Measurements from ENCODE around the gene IRAK2. TPM values are rescaled to one million over a fixed set of nuclear protein-coding genes. Genes with fewer than 3 reads are reported as not detected.
A peak's percentile ranks its signal among the peaks of the same experiment; 100 is the strongest.

Gene IRAK2
- total RNA-seq, 6 donors from 2014 or later, result 3.1 to 10.2 (median 7.1) TPM

DNA sequence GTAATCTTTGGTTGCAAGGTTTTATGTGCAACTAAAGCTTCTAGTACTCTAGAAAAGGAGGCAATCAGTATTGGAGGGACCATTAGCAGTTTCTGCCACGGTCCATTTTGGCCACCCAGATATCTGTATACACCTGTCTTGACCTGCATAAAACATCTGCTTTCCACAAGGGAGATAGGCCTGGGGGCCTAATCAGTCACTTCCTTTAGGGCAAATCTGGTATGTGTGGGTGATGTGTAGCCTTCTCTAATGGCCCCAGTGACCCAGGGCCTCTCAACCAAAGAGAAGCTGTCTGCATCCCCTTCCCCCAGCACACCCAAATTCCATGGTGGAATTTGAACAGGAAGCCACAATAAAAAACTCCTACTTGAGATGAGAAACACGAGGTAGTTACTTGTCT is 19.5 kb downstream of the IRAK2 start:
- no peak for TF ChIP-seq POLR2AphosphoS5 (IDR thresholded peaks at IDR 0.05)
- TF ChIP-seq EP300 (IDR thresholded peaks at IDR 0.05), result no peak
- TF ChIP-seq, protein P1, sequence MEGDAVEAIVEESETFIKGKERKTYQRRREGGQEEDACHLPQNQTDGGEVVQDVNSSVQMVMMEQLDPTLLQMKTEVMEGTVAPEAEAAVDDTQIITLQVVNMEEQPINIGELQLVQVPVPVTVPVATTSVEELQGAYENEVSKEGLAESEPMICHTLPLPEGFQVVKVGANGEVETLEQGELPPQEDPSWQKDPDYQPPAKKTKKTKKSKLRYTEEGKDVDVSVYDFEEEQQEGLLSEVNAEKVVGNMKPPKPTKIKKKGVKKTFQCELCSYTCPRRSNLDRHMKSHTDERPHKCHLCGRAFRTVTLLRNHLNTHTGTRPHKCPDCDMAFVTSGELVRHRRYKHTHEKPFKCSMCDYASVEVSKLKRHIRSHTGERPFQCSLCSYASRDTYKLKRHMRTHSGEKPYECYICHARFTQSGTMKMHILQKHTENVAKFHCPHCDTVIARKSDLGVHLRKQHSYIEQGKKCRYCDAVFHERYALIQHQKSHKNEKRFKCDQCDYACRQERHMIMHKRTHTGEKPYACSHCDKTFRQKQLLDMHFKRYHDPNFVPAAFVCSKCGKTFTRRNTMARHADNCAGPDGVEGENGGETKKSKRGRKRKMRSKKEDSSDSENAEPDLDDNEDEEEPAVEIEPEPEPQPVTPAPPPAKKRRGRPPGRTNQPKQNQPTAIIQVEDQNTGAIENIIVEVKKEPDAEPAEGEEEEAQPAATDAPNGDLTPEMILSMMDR (IDR thresholded peaks at IDR 0.05), result no peak
- Histone ChIP-seq H3K36me3 (peaks cover 0 to 15% (median 3%) of the 10 kb centered on the region in 4 donors), H3K27ac (no peak overlapping the region), H3K27me3 (no peaks in the 10 kb centered on the region), H3K4me1 (peaks cover 28 to 39% (median 32%) of the 10 kb centered on the region in 4 donors), H3K4me3 (no peak overlapping the region), H3K9me3 (no peaks in the 10 kb centered on the region)
- DNase-seq, result no peak
- no peak for ATAC-seq (ENCODE audit: low FRiP score in 2 of 2)
- WGBS, 2 donors, result 67 to 70% methylated on average over 2 of the region's 2 CpGs

- WGBS, 2 donors, result 48 to 54% methylated on average over 12 of the region's 12 CpGs
Observed at GRCh38 chr3:10185804-10186762, 21.4 kb downstream of the IRAK2 start.

DNA sequence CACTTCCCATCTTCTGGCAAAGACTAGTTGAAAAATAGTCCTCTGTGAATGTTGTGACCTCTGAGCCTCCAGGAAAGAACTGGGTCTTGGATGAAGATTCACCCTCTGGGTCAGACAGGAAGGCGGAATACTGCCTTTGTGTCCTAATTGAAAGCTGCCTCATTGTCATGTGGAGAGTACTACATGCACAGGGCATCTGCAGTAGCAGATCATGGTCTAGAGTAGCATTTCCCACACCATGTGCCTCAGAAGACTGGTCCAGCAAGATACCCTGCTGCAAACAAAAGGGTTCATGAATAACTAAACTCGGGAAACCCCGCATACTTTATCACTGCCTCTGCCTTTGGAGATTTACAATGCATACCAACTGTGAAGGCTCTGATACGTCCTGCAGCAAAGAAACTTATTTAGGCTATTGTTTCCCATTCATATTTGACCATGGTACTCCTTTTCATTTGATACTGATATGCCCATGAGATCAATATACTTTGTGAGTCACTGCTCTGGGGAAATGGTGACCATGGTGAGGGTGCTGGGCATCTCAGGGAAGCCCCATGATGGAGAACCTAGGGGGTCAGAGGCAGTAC is 22.7 kb downstream of the IRAK2 start:
- Histone ChIP-seq H3K4me3 (no peak overlapping the region), H3K36me3 (no peaks in the 10 kb centered on the region), H3K27me3 (no peaks in the 10 kb centered on the region), H3K4me1 (peaks cover 57 to 69% (median 62%) of the 10 kb centered on the region in 4 donors), H3K27ac (peak overlapping the region in 3 of 4 donors; percentile 83 to 91 (median 89)), H3K9me3 (no peaks in the 10 kb centered on the region)
- DNase-seq, result no peak
- WGBS, 2 donors, result 65 to 76% methylated on average over 4 of the region's 4 CpGs
- no peak for ATAC-seq (ENCODE audit: low FRiP score in 2 of 2)
- TF ChIP-seq POLR2A (IDR thresholded peaks at IDR 0.05) (no peak), POLR2AphosphoS5 (IDR thresholded peaks at IDR 0.05) (no peak), EP300 (IDR thresholded peaks at IDR 0.05) (no peak)
- TF ChIP-seq, protein P1 (IDR thresholded peaks at IDR 0.05), result no peak

More at GRCh38 chr3:10185804-10186762, 21.4 kb downstream of the IRAK2 start:
- no peak for ATAC-seq (ENCODE audit: low FRiP score in 2 of 2)
- Histone ChIP-seq H3K4me3 (no peak overlapping the region), H3K36me3 (peaks cover 0 to 4% (median 0%) of the 10 kb centered on the region in 4 donors), H3K27me3 (no peaks in the 10 kb centered on the region), H3K4me1 (peaks cover 47 to 56% (median 50%) of the 10 kb centered on the region in 4 donors), H3K27ac (peak overlapping the region; percentile 47 to 91 (median 70)), H3K9me3 (no peaks in the 10 kb centered on the region)
- DNase-seq, result no peak
- TF ChIP-seq EP300 (IDR thresholded peaks at IDR 0.05) (no peak), POLR2A (IDR thresholded peaks at IDR 0.05) (no peak), POLR2AphosphoS5 (IDR thresholded peaks at IDR 0.05) (no peak)
- TF ChIP-seq, protein P1 (IDR thresholded peaks at IDR 0.05), result no peak

DNA sequence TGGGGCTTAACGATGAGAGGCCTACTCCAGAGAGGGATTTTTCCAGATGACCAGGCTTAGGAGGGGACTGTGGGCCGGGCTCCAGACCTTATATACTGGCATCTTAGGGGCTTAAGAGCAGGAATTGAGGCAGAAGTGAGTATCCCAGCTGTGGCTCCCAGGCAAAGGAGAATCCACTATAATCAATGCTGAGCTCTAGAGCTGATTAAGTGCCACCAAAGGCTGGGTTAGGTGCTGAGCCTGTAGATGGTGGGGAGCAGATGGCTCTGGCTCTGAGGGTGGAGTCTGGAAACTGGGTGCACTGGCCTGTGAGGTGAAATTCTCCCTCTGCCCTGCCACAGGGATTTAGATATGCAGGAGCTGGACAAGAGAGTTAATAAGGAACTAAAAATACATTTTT is 23.2 kb downstream of the IRAK2 start:
- Histone ChIP-seq H3K4me3 (no peak overlapping the region), H3K27ac (peak overlapping the region; percentile 80 to 91 (median 86)), H3K4me1 (peaks cover 63 to 74% (median 67%) of the 10 kb centered on the region in 4 donors), H3K27me3 (no peaks in the 10 kb centered on the region), H3K36me3 (no peaks in the 10 kb centered on the region), H3K9me3 (no peaks in the 10 kb centered on the region)
- ATAC-seq (ENCODE audit: low FRiP score in 2 of 2) (no peak), DNase-seq (no peak)
- WGBS, 2 donors, result 83 to 86% methylated on average over 2 of the region's 2 CpGs
- TF ChIP-seq POLR2A (IDR thresholded peaks at IDR 0.05), result no peak
- no peak for TF ChIP-seq EP300 (IDR thresholded peaks at IDR 0.05)
- TF ChIP-seq POLR2AphosphoS5 (IDR thresholded peaks at IDR 0.05), result no peak
- TF ChIP-seq, protein P1 (IDR thresholded peaks at IDR 0.05), result no peak
